GM21825 (cell line): ENCODE results near the gene UFSP1.
A peak's percentile ranks its signal among the peaks of the same experiment; 100 is the strongest.
"Not testable (repeated sequence)": the region's sequence is repeated elsewhere in the genome, so short reads cannot be mapped to it uniquely, and the experiment has no call there.

ENCODE experiments used
- ATAC-seq: cut with Tn5 transposase; IDR thresholded peaks from one replicate; pipeline ENCODE4 v1.9.1; 2021; ENCODE audit warnings: mild to moderate bottlenecking, moderate library complexity; ENCODE audit not compliant: unreplicated experiment

Gene UFSP1

GRCh38 chr7:100888988-100889750 lies at the start of gene UFSP1:
TSS of gene UFSP1 (minus strand) at chr7:100889715. CDS start at chr7:100889271, 444 bp downstream.
- peak; percentile 16 for ATAC-seq

GRCh38 chr7:100936167-100936566 lies 46.7 kb upstream of the UFSP1 start:
- not testable (repeated sequence) for ATAC-seq

- not testable (repeated sequence) for ATAC-seq
Observed at GRCh38 chr7:100935381-100935780, 45.9 kb upstream of the UFSP1 start.

GRCh38 chr7:100933734-100934133 lies 44.2 kb upstream of the UFSP1 start:
- ATAC-seq: no peak

- ATAC-seq: no peak
Observed at GRCh38 chr7:100929808-100930174, 40.3 kb upstream of the UFSP1 start.

GRCh38 chr7:100923616-100924015 lies 34.1 kb upstream of the UFSP1 start:
- ATAC-seq: not testable (repeated sequence)

GRCh38 chr7:100921039-100921438 lies 31.5 kb upstream of the UFSP1 start:
- no peak for ATAC-seq

GRCh38 chr7:100919779-100920437 lies 30.4 kb upstream of the UFSP1 start:
- not testable (repeated sequence) for ATAC-seq

- ATAC-seq: not testable (repeated sequence)
Observed at GRCh38 chr7:100919335-100919734, 29.8 kb upstream of the UFSP1 start.

GRCh38 chr7:100914879-100915447 lies 25.4 kb upstream of the UFSP1 start:
- ATAC-seq: no peak

- ATAC-seq: no peak
Observed at GRCh38 chr7:100914208-100914878, 24.8 kb upstream of the UFSP1 start.

GRCh38 chr7:100911484-100911883 lies 22.0 kb upstream of the UFSP1 start:
- ATAC-seq: no peak

GRCh38 chr7:100910443-100910842 lies 20.9 kb upstream of the UFSP1 start:
- ATAC-seq: not testable (repeated sequence)

GRCh38 chr7:100908512-100908911 lies 19.0 kb upstream of the UFSP1 start:
- ATAC-seq: no peak

- no peak for ATAC-seq
Observed at GRCh38 chr7:100902638-100903037, 13.1 kb upstream of the UFSP1 start.

GRCh38 chr7:100901921-100902332 lies 12.4 kb upstream of the UFSP1 start:
- no peak for ATAC-seq

- no peak for ATAC-seq
Observed at GRCh38 chr7:100900978-100901377, 11.5 kb upstream of the UFSP1 start.

- ATAC-seq: no peak
Observed at GRCh38 chr7:100899432-100899831, 9.9 kb upstream of the UFSP1 start.

- no peak for ATAC-seq
Observed at GRCh38 chr7:100897772-100898454, 8.4 kb upstream of the UFSP1 start.

- no peak for ATAC-seq
Observed at GRCh38 chr7:100896732-100897608, 7.5 kb upstream of the UFSP1 start.
